HepG2 (cell line): ENCODE measurements around the gene SRRM3. TPM values are rescaled to one million over a fixed set of nuclear protein-coding genes. Genes with fewer than 3 reads are reported as not detected.

Experiments
- CBFB ChIP-seq: sonication (generic); formaldehyde crosslinking; IDR thresholded peaks from 2 replicates; pipeline ENCODE4 v1.4.0; 2020; ENCODE audit warnings: missing genetic modification reagents
- CREM ChIP-seq, 2 experiments: sonication (generic) in 1 of 2; formaldehyde crosslinking in 1 of 2; IDR thresholded peaks; 2 replicates each; pipeline versions ENCODE4 v1.4.0 to v1.6.1; 2016 to 2020; ENCODE audit warnings: antibody characterized with exemption in 1 of 2, mild to moderate bottlenecking in 1 of 2, missing genetic modification reagents in 1 of 2
- ELF3 ChIP-seq: IDR thresholded peaks from 2 replicates; pipeline ENCODE4 v1.6.1; 2016; ENCODE audit warnings: missing genetic modification reagents, missing compliant biosample characterization
- FIP1L1 ChIP-seq: fragments of 200-400 bp; formaldehyde crosslinking; IDR thresholded peaks from 2 replicates; pipeline ENCODE4 v1.6.1; 2018; ENCODE audit warnings: low read depth, mild to moderate bottlenecking, low read length, moderate library complexity, borderline replicate concordance; ENCODE audit not compliant: insufficient read depth
- FLYWCH1 ChIP-seq: sonication (generic); formaldehyde crosslinking; IDR thresholded peaks from 2 replicates; pipeline ENCODE4 v1.8.1; 2023; ENCODE audit warnings: mild to moderate bottlenecking, missing genetic modification reagents
- FOXC1 ChIP-seq: sonication (generic); formaldehyde crosslinking; IDR thresholded peaks from 2 replicates; pipeline ENCODE4 v1.8.0; 2022; ENCODE audit warnings: mild to moderate bottlenecking, missing genetic modification reagents, borderline replicate concordance
- MXI1 ChIP-seq: IDR thresholded peaks from 3 replicates; pipeline ENCODE4 v1.6.1; 2012; ENCODE audit warnings: low read depth, low read length, inconsistent platforms, borderline replicate concordance
- NCOR1 ChIP-seq: fragments of 200-600 bp; sonication (generic); IDR thresholded peaks from 2 replicates; pipeline ENCODE4 v1.7.0; 2017; ENCODE audit warnings: antibody characterized with exemption, low read length, borderline replicate concordance
- RCOR2 ChIP-seq: IDR thresholded peaks from 2 replicates; pipeline ENCODE4 v1.6.1; 2016; ENCODE audit warnings: missing biosample characterization, missing genetic modification reagents
- SATB2 ChIP-seq: sonication (generic); formaldehyde crosslinking; IDR thresholded peaks from 2 replicates; pipeline ENCODE4 v1.5.0; 2020; ENCODE audit warnings: missing genetic modification reagents
- SSRP1 ChIP-seq: IDR thresholded peaks from 2 replicates; pipeline ENCODE4 v1.6.1; 2016; ENCODE audit warnings: control low read depth
- TSC22D2 ChIP-seq: sonication (generic); formaldehyde crosslinking; IDR thresholded peaks from 2 replicates; pipeline ENCODE4 v1.5.1; 2020; ENCODE audit warnings: missing genetic modification reagents, mild to moderate bottlenecking, borderline replicate concordance
- XRCC5 ChIP-seq: fragments of 200-400 bp; formaldehyde crosslinking; optimal IDR thresholded peaks from 2 replicates; pipeline ENCODE3; 2017; ENCODE audit warnings: mild to moderate bottlenecking, low read length
- ZBTB3 ChIP-seq: sonication (generic); formaldehyde crosslinking; IDR thresholded peaks from 2 replicates; pipeline ENCODE4 v1.4.0; 2020; ENCODE audit warnings: low read depth, mild to moderate bottlenecking, moderate library complexity, missing genetic modification reagents, borderline replicate concordance
- ZFP62 ChIP-seq: sonication (generic); formaldehyde crosslinking; IDR thresholded peaks from 2 replicates; pipeline ENCODE4 v1.4.0; 2020; ENCODE audit warnings: missing genetic modification reagents
- ZNF44 ChIP-seq: sonication (generic); formaldehyde crosslinking; IDR thresholded peaks from 2 replicates; pipeline ENCODE4 v1.5.1; 2020; ENCODE audit warnings: mild to moderate bottlenecking, missing genetic modification reagents
- ZNF766 ChIP-seq: sonication (generic); formaldehyde crosslinking; IDR thresholded peaks from 2 replicates; pipeline ENCODE4 v1.5.0; 2020; ENCODE audit warnings: missing genetic modification reagents, borderline replicate concordance
- polyA plus RNA-seq, 8 experiments: library from polyadenylated mRNA; depleted of rRNA in 3 of 8; stranded (reverse) in 7 of 8; unstranded in 1 of 8; fragments of >200 nt; fragmentation: Illumina TruSeq in 4 of 8; extraction: Trizol in 4 of 8; gene quantifications; 2 replicates each; pipeline versions ENCODE4 v1.2.1 to v1.2.3, GENCODE V29; 2011 to 2016; ENCODE audit warnings: low read depth in 4 of 8, missing spikeins in 1 of 8, mixed read lengths in 1 of 8; ENCODE audit not compliant: insufficient read depth in 1 of 8
- total RNA-seq, 5 experiments: library from RNA; depleted of rRNA; stranded (reverse); fragments of >200 nt; fragmentation: Illumina TruSeq; extraction: Trizol; gene quantifications; 2 replicates each; pipeline ENCODE4 v1.2.3, GENCODE V29; 2016; ENCODE audit warnings: low read depth in 1 of 5
- TF ChIP-seq, protein P1 (sequence below): sonication (generic); formaldehyde crosslinking; IDR thresholded peaks from 2 replicates; pipeline ENCODE4 v1.8.1; 2023; ENCODE audit warnings: missing genetic modification reagents, mild to moderate bottlenecking, borderline replicate concordance
- TF ChIP-seq, protein P2 (sequence below): sonication (generic); formaldehyde crosslinking; IDR thresholded peaks from 2 replicates; pipeline ENCODE4 v1.4.0; 2020; ENCODE audit warnings: missing genetic modification reagents
- TF ChIP-seq, protein P3 (sequence below): sonication (generic); formaldehyde crosslinking; IDR thresholded peaks from 2 replicates; pipeline ENCODE4 v1.8.0; 2022; ENCODE audit warnings: missing genetic modification reagents, low read depth, mild to moderate bottlenecking, borderline replicate concordance
- TF ChIP-seq, protein P4 (sequence below): sonication (generic); formaldehyde crosslinking; IDR thresholded peaks from 2 replicates; pipeline ENCODE4 v1.8.0; 2023; ENCODE audit warnings: mild to moderate bottlenecking, missing genetic modification reagents
- TF ChIP-seq, protein P5 (sequence below): sonication (generic); formaldehyde crosslinking; IDR thresholded peaks from 2 replicates; pipeline ENCODE4 v1.4.0; 2020; ENCODE audit warnings: missing genetic modification reagents, borderline replicate concordance
- TF ChIP-seq, protein P6 (sequence below): sonication (generic); formaldehyde crosslinking; IDR thresholded peaks from 2 replicates; pipeline ENCODE4 v1.4.0; 2020; ENCODE audit warnings: missing genetic modification reagents

Gene SRRM3
- total and polyA plus RNA-seq, 2 of the 13 experiments (the other 11 are each of a cell fraction or from before 2014, with no cell fraction given), result 0.13 to 0.54 TPM

DNA sequence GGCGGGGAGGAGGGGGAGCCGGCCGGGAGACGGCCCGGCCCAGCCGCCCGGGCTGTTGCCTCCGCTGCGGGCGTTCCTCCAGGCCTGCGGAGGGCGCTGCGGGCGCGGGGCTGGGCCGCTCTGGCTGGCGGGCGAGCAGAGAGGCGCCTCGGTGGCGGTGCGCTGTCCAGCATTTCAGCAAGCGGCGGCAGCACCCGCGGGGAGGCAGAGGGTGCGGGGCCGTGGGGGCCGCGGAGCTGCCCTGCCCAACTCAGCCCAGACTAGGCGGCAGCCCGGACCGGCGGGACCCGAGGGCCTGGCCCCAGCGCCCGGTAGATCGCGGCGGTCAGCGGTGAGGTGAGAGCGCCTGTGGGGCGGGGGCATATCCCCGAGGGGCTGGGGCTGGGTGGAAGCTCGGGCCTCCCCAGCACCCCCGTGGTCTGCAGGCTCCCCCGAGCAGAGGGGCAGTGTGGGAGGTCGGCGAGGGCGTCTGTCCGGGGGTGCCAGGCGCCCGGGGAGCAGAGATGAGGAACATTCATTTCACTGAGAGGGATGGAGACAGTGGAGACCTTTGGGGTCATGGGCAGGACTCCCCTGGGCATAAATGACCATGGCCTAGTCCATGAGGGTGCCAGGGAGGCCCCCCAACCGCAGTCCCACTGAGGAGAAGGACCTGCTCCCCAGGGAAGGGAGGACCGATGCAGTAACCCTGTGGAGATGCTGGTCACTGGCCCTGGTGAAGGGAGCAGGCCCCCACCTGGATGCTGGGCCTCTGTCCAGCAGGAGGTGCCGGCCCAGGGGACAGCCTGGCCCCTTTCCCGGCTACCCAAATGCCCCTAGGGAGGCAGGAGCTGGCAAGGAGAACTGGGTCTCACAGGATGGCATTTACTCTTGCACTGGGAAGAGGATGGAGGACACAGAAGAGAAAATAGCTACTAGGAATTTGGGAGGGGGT lies at the start of gene SRRM3 (continued):
- TF ChIP-seq SATB2 (CRISPR knock-in tag) (peak; percentile 92), ZFP62 (CRISPR knock-in tag) (no peak), FOXC1 (CRISPR knock-in tag) (peak; percentile 96), ZBTB3 (CRISPR knock-in tag) (peak; percentile 49; the same call in 1 of the 2 replicates), ZNF44 (CRISPR knock-in tag) (no peak), MXI1 (peak; percentile 80; the same call in 2 of the 3 replicates), CREM (IDR thresholded peaks at IDR 0.05) (no peak), CREM (CRISPR knock-in tag; IDR thresholded peaks at IDR 0.05) (no peak), ZNF766 (CRISPR knock-in tag) (peak; percentile 94), ELF3 (CRISPR knock-in tag) (peak; percentile 90), FLYWCH1 (CRISPR knock-in tag) (peak; percentile 93; the same call in 1 of the 2 replicates), SSRP1 (no peak), NCOR1 (no peak), CBFB (CRISPR knock-in tag) (peak; percentile 87), XRCC5 (peak; percentile 93), RCOR2 (CRISPR knock-in tag) (no peak), FIP1L1 (no peak), TSC22D2 (CRISPR knock-in tag) (peak; percentile 99)
- TF ChIP-seq, protein P1, sequence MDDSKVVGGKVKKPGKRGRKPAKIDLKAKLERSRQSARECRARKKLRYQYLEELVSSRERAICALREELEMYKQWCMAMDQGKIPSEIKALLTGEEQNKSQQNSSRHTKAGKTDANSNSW (CRISPR knock-in tag), result peak; percentile 94; the same call in 1 of the 2 replicates
- TF ChIP-seq, protein P2, sequence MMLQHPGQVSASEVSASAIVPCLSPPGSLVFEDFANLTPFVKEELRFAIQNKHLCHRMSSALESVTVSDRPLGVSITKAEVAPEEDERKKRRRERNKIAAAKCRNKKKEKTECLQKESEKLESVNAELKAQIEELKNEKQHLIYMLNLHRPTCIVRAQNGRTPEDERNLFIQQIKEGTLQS (CRISPR knock-in tag), result peak; percentile 88
- TF ChIP-seq, protein P3, sequence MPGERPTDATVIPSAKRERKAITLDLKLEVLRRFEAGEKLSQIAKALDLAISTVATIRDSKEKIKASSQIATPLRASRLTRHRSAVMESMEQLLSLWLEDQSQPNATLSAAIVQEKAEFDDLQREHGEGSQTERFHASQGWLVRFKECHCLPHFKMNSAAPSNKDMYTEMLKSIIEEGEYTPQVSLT (CRISPR knock-in tag), result peak; percentile 84; the same call in 1 of the 2 replicates
- TF ChIP-seq, protein P4, sequence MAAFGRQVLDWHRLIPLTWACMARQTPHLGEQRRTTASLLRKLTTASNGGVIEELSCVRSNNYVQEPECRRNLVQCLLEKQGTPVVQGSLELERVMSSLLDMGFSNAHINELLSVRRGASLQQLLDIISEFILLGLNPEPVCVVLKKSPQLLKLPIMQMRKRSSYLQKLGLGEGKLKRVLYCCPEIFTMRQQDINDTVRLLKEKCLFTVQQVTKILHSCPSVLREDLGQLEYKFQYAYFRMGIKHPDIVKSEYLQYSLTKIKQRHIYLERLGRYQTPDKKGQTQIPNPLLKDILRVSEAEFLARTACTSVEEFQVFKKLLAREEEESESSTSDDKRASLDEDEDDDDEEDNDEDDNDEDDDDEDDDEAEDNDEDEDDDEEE (CRISPR knock-in tag), result peak; percentile 98; the same call in 1 of the 2 replicates
- TF ChIP-seq, protein P5, sequence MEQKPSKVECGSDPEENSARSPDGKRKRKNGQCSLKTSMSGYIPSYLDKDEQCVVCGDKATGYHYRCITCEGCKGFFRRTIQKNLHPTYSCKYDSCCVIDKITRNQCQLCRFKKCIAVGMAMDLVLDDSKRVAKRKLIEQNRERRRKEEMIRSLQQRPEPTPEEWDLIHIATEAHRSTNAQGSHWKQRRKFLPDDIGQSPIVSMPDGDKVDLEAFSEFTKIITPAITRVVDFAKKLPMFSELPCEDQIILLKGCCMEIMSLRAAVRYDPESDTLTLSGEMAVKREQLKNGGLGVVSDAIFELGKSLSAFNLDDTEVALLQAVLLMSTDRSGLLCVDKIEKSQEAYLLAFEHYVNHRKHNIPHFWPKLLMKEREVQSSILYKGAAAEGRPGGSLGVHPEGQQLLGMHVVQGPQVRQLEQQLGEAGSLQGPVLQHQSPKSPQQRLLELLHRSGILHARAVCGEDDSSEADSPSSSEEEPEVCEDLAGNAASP (CRISPR knock-in tag), result peak; percentile 93
- TF ChIP-seq, protein P6, sequence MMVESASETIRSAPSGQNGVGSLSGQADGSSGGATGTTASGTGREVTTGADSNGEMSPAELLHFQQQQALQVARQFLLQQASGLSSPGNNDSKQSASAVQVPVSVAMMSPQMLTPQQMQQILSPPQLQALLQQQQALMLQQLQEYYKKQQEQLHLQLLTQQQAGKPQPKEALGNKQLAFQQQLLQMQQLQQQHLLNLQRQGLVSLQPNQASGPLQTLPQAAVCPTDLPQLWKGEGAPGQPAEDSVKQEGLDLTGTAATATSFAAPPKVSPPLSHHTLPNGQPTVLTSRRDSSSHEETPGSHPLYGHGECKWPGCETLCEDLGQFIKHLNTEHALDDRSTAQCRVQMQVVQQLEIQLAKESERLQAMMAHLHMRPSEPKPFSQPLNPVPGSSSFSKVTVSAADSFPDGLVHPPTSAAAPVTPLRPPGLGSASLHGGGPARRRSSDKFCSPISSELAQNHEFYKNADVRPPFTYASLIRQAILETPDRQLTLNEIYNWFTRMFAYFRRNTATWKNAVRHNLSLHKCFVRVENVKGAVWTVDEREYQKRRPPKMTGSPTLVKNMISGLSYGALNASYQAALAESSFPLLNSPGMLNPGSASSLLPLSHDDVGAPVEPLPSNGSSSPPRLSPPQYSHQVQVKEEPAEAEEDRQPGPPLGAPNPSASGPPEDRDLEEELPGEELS, result peak; percentile 42; the same call in 1 of the 2 replicates
